Measurements from ENCODE around the gene PPP1R14D.

PPP1R14D gene

GRCh38 chr15:40782609-40783227 lies 45.8 kb downstream of the PPP1R14D start:
- H3K36me3 ChIP-seq (ENCODE audit: insufficient read depth, low read length): no peaks in the 10 kb centered on the region
- no peaks in the 10 kb centered on the region for H3K27me3 ChIP-seq (ENCODE audit: insufficient read depth, low read length)
- H3K27ac ChIP-seq (ENCODE audit: low read depth, low read length): no peak overlapping the region
- H3K79me2 ChIP-seq (ENCODE audit: control insufficient read depth, insufficient read depth, low read length, unreplicated experiment): peaks cover 18% of the 10 kb centered on the region
- peaks cover 15% of the 10 kb centered on the region for H3K4me1 ChIP-seq (ENCODE audit: control insufficient read depth, insufficient read depth, low read length, unreplicated experiment)
- no peak overlapping the region for H2AFZ ChIP-seq (ENCODE audit: low read length, unreplicated experiment)
- no peak overlapping the region for H3K4me3 ChIP-seq (ENCODE audit: low read depth, low read length)

GRCh38 chr15:40776537-40777141 lies 51.9 kb downstream of the PPP1R14D start:
- Histone ChIP-seq H3K27ac (ENCODE audit: low read depth, low read length) (0 out of 2 replicates have a peak overlapping the region, but pooled peaks have one; percentile 26), H3K4me1 (ENCODE audit: control insufficient read depth, insufficient read depth, low read length, unreplicated experiment) (peaks cover 9% of the 10 kb centered on the region), H3K36me3 (ENCODE audit: insufficient read depth, low read length) (peaks cover 14% of the 10 kb centered on the region; the same call in 1 of the 2 replicates), H3K4me3 (ENCODE audit: low read depth, low read length) (no peak overlapping the region), H2AFZ (ENCODE audit: low read length, unreplicated experiment) (no peak overlapping the region), H3K27me3 (ENCODE audit: insufficient read depth, low read length) (no peaks in the 10 kb centered on the region), H3K79me2 (ENCODE audit: control insufficient read depth, insufficient read depth, low read length, unreplicated experiment) (no peaks in the 10 kb centered on the region)

DNA sequence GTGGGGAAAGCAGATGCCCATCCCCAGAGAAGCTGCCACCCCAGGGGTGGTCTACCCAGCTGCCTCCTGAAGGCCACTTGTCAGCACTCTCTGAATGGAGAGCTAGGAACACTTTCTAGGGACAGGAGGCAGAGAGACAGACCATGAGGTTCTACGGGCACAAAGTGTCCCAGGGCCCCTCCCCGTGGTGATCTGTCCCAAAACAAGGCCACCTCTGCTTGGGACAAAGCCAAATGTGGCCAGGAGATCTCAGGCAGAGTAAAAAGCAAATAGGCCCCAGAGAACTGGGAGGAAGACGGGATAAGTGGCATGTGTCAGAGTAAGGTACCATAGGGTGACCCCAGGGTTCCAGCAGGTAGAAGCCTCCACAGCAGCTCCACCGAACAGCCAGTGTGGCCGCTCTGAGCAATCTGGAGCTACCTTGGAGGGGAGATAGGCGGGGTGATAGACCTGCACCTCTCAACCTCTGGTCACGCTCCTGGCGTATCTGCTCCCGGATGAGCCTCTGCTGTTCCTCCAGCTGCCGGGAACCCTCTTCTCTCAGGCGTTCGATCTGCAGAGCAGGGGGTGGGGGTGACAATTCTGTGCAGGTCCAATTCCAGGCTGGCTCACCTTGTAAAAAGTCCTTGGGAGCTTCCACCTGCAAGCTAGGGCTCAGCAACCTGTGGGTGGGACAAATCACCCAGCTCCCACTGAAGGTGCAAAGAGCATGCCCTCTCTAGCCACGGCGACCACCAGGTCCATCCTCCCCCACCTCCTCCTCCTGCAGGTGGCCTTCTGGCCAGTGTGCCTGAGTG lies 52.6 kb downstream of the PPP1R14D start:
- Histone ChIP-seq H3K27me3 (ENCODE audit: insufficient read depth, low read length) (no peaks in the 10 kb centered on the region), H3K4me1 (ENCODE audit: control insufficient read depth, insufficient read depth, low read length, unreplicated experiment) (peaks cover 9% of the 10 kb centered on the region), H3K79me2 (ENCODE audit: control insufficient read depth, insufficient read depth, low read length, unreplicated experiment) (no peaks in the 10 kb centered on the region), H3K27ac (ENCODE audit: low read depth, low read length) (no peak overlapping the region), H3K36me3 (ENCODE audit: insufficient read depth, low read length) (peaks cover 14% of the 10 kb centered on the region; the same call in 1 of the 2 replicates), H3K4me3 (ENCODE audit: low read depth, low read length) (no peak overlapping the region), H2AFZ (ENCODE audit: low read length, unreplicated experiment) (no peak overlapping the region)

GRCh38 chr15:40775007-40775406 lies 53.5 kb downstream of the PPP1R14D start:
- Histone ChIP-seq H3K4me3 (ENCODE audit: low read depth, low read length) (no peak overlapping the region), H3K36me3 (ENCODE audit: insufficient read depth, low read length) (peaks cover 14% of the 10 kb centered on the region; the same call in 1 of the 2 replicates), H3K4me1 (ENCODE audit: control insufficient read depth, insufficient read depth, low read length, unreplicated experiment) (peaks cover 12% of the 10 kb centered on the region), H3K27ac (ENCODE audit: low read depth, low read length) (no peak overlapping the region), H3K79me2 (ENCODE audit: control insufficient read depth, insufficient read depth, low read length, unreplicated experiment) (no peaks in the 10 kb centered on the region), H3K27me3 (ENCODE audit: insufficient read depth, low read length) (no peaks in the 10 kb centered on the region), H2AFZ (ENCODE audit: low read length, unreplicated experiment) (no peak overlapping the region)

- no peak overlapping the region for H3K4me3 ChIP-seq (ENCODE audit: low read depth, low read length)
- H3K36me3 ChIP-seq (ENCODE audit: insufficient read depth, low read length): peaks cover 14% of the 10 kb centered on the region; the same call in 1 of the 2 replicates
- H2AFZ ChIP-seq (ENCODE audit: low read length, unreplicated experiment): no peak overlapping the region
These were observed 54.6 kb downstream of the PPP1R14D start for GRCh38 chr15:40773902-40774301.

DNA sequence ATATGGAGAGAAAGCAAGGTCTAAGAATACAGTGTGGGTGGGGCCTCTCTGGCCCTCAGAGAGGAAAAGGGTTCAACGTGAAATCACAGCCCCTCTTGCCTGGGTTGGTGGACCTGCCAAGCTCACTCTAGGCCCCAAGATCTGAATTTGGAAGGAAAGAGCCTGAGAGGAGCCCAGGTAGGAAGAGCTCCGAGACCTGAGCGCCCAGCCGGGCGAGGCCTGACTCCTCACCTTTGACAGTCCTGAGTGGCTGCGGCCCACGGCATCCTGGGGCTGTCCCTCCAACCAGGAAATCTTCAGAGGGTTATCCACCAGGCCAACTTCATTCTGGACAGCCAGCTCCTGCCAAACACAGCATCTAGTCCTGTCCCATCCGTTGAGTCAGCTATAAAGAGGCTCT lies 55.0 kb downstream of the PPP1R14D start:
- no peaks in the 10 kb centered on the region for H3K27me3 ChIP-seq (ENCODE audit: insufficient read depth, low read length)
- no peak overlapping the region for H3K27ac ChIP-seq (ENCODE audit: low read depth, low read length)
- H3K4me1 ChIP-seq (ENCODE audit: control insufficient read depth, insufficient read depth, low read length, unreplicated experiment): peaks cover 24% of the 10 kb centered on the region
- no peak overlapping the region for H2AFZ ChIP-seq (ENCODE audit: low read length, unreplicated experiment)
- no peak overlapping the region for H3K4me3 ChIP-seq (ENCODE audit: low read depth, low read length)
- H3K79me2 ChIP-seq (ENCODE audit: control insufficient read depth, insufficient read depth, low read length, unreplicated experiment): no peaks in the 10 kb centered on the region
- peaks cover 14% of the 10 kb centered on the region; the same call in 1 of the 2 replicates for H3K36me3 ChIP-seq (ENCODE audit: insufficient read depth, low read length)

More at GRCh38 chr15:40773902-40774301, 54.6 kb downstream of the PPP1R14D start:
- Histone ChIP-seq H3K27me3 (ENCODE audit: insufficient read depth, low read length) (no peaks in the 10 kb centered on the region), H3K79me2 (ENCODE audit: control insufficient read depth, insufficient read depth, low read length, unreplicated experiment) (no peaks in the 10 kb centered on the region), H3K27ac (ENCODE audit: low read depth, low read length) (no peak overlapping the region), H3K4me1 (ENCODE audit: control insufficient read depth, insufficient read depth, low read length, unreplicated experiment) (peaks cover 20% of the 10 kb centered on the region)

- H3K4me1 ChIP-seq (ENCODE audit: control insufficient read depth, insufficient read depth, low read length, unreplicated experiment): peaks cover 29% of the 10 kb centered on the region
- no peak overlapping the region for H2AFZ ChIP-seq (ENCODE audit: low read length, unreplicated experiment)
- H3K27me3 ChIP-seq (ENCODE audit: insufficient read depth, low read length): no peaks in the 10 kb centered on the region
- H3K4me3 ChIP-seq (ENCODE audit: low read depth, low read length): no peak overlapping the region
- H3K79me2 ChIP-seq (ENCODE audit: control insufficient read depth, insufficient read depth, low read length, unreplicated experiment): no peaks in the 10 kb centered on the region
- no peak overlapping the region for H3K27ac ChIP-seq (ENCODE audit: low read depth, low read length)
- peaks cover 14% of the 10 kb centered on the region; the same call in 1 of the 2 replicates for H3K36me3 ChIP-seq (ENCODE audit: insufficient read depth, low read length)
These were observed 56.5 kb downstream of the PPP1R14D start for GRCh38 chr15:40772014-40772413.

GRCh38 chr15:40771242-40771641 lies 57.3 kb downstream of the PPP1R14D start:
- Histone ChIP-seq H3K4me3 (ENCODE audit: low read depth, low read length) (no peak overlapping the region), H3K27ac (ENCODE audit: low read depth, low read length) (no peak overlapping the region), H3K27me3 (ENCODE audit: insufficient read depth, low read length) (no peaks in the 10 kb centered on the region), H3K36me3 (ENCODE audit: insufficient read depth, low read length) (peaks cover 14% of the 10 kb centered on the region; the same call in 1 of the 2 replicates), H3K4me1 (ENCODE audit: control insufficient read depth, insufficient read depth, low read length, unreplicated experiment) (peaks cover 28% of the 10 kb centered on the region), H3K79me2 (ENCODE audit: control insufficient read depth, insufficient read depth, low read length, unreplicated experiment) (no peaks in the 10 kb centered on the region), H2AFZ (ENCODE audit: low read length, unreplicated experiment) (no peak overlapping the region)

GRCh38 chr15:40770147-40770721 lies 58.3 kb downstream of the PPP1R14D start:
- no peaks in the 10 kb centered on the region for H3K27me3 ChIP-seq (ENCODE audit: insufficient read depth, low read length)
- no peak overlapping the region for H3K4me3 ChIP-seq (ENCODE audit: low read depth, low read length)
- no peak overlapping the region for H3K27ac ChIP-seq (ENCODE audit: low read depth, low read length)
- H2AFZ ChIP-seq (ENCODE audit: low read length, unreplicated experiment): no peak overlapping the region
- H3K36me3 ChIP-seq (ENCODE audit: insufficient read depth, low read length): peaks cover 14% of the 10 kb centered on the region; the same call in 1 of the 2 replicates
- peaks cover 37% of the 10 kb centered on the region for H3K4me1 ChIP-seq (ENCODE audit: control insufficient read depth, insufficient read depth, low read length, unreplicated experiment)
- H3K79me2 ChIP-seq (ENCODE audit: control insufficient read depth, insufficient read depth, low read length, unreplicated experiment): no peaks in the 10 kb centered on the region
